Motor neuron (in vitro differentiated cells): ENCODE data around the gene SNCG. TPM values are rescaled to one million over a fixed set of nuclear protein-coding genes. Genes with fewer than 3 reads are reported as not detected.
"Not testable (repeated sequence)": the region's sequence is repeated elsewhere in the genome, so short reads cannot be mapped to it uniquely, and the experiment has no call there.

Experiments
- ATAC-seq, 8 experiments: fragments of 200-7000 bp; cut with Tn5 transposase; replicated peaks in 6 of 8; 2 replicates each; pipeline ENCODE4 v1.8.0; 2021; ENCODE audit warnings: mild to moderate bottlenecking in 8 of 8, moderate library complexity in 8 of 8
- H3K27ac ChIP-seq, 2 donors: fragments of 250-450 bp; sonication (Bioruptor Pico); 2 replicates each; pipeline ENCODE4 v1.9.0; 2021; ENCODE audit warnings: antibody characterized with exemption in 2 of 2, mild to moderate bottlenecking in 2 of 2, moderate library complexity in 1 of 2
- H3K4me1 ChIP-seq, 2 donors: fragments of 250-450 bp; sonication (Bioruptor Pico); replicated peaks in 1 of 2; 2 replicates each; pipeline ENCODE4 v1.6.1; 2021; ENCODE audit warnings: antibody characterized with exemption in 2 of 2, mild to moderate bottlenecking in 2 of 2, moderate library complexity in 1 of 2
- H3K4me3 ChIP-seq, 5 donors: fragments of 250-450 bp; sonication (Bioruptor Pico); 2 replicates each; pipeline ENCODE4 v1.9.0; 2021; ENCODE audit warnings: antibody characterized with exemption in 5 of 5, mild to moderate bottlenecking in 5 of 5, moderate library complexity in 4 of 5
- WGBS, 10 experiments: fragments of 450-650 bp; shearing (Covaris generic); methylation state at CpG; one replicate each; pipeline ENCODE4 v1.0.0; 2022; 5-methylcytosine and 5-hydroxymethylcytosine counted together
- in situ Hi-C, 9 experiments: fragments of 400-800 bp; cut with MboI; loops; one replicate each; pipeline ENCODE4 v1.15.0; 2021; ENCODE audit warnings: low sequenced_read_pairs in 9 of 9, low pct_unique_long_range_greater_than_20kb in 2 of 9; ENCODE audit not compliant: unreplicated experiment in 9 of 9
- total RNA-seq, 8 experiments: library from RNA; unstranded; fragments of 300-600 nt; gene quantifications; 2 replicates each; pipeline versions ENCODE4 v1.2.3 to v1.2.4, GENCODE V29; 2022

SNCG gene
- total RNA-seq, 8 experiments from 2014 or later: 86.6 to 946 (median 637) TPM

DNA sequence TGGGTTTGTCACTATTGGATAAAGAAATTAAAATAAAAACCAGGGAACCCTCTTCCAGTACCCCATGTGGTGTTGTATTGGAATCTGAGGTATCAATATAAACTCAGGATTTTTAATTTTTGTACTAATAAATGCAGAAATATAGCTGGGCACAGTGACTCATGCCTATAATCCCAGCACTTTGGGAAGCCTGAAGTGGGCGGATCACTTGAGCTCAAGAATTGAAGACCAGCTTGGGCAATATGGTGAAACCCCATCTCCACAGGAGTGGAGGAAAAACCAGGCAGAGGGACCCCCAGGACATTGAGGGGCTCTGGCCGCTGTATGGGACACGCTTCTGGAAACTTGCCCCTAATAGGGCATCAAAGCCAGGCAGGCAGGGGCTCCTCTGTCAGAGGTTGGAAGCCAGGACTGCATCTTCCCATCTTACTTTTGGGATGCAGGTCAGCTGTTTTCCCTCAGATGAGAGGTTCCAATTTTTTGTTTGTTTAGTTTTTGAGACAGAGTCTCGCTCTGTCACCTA lies 21.0 kb downstream of the SNCG start:
- in situ Hi-C loops: no loop called here
- Histone ChIP-seq H3K4me3 (no peak overlapping the region), H3K4me1 (no peaks in the 10 kb centered on the region), H3K27ac (no peak overlapping the region)
- ATAC-seq: no peak
- 83 to 100% (median 92%) methylated on average over 1 to 4 of the region's 4 CpGs; no CpG with 5 or more reads in 7 of the 10 experiments for WGBS, 10 experiments

- Histone ChIP-seq H3K27ac (no peak overlapping the region), H3K4me1 (no peaks in the 10 kb centered on the region), H3K4me3 (no peak overlapping the region)
- WGBS, 10 experiments: 8 to 85% (median 60%) methylated on average over 1 to 2 of the region's 3 CpGs; no CpG with 5 or more reads in 5 of the 10 experiments
- in situ Hi-C loops: no loop called here
- peak in 3 of 8 experiments; percentile 39 to 81 (median 67) for ATAC-seq
Observed at GRCh38 chr10:86979977-86980448, 21.6 kb downstream of the SNCG start.

DNA sequence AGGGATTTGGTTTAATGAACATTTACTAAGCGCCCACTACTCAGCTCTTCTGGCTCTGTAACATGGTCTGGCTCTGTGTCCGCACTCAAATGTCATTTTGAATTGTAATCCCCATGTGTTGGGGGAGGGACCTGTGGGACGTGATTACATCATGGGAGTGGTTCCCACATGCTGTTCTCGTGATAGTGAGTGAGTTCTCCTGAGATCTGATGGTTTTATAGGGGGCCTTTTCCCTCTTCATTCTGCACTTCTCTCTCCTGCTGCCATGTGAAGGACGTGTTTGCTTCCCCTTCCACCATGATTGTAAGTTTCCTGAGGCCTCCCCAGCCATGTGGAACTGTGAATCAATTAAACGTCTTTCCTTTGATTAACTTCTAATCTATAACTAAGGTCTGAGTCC lies 22.6 kb downstream of the SNCG start:
- WGBS, 10 experiments: 58 to 92% (median 68%) methylated on average over 2 to 3 of the region's 6 CpGs; no CpG with 5 or more reads in 3 of the 10 experiments
- in situ Hi-C loops, H3K4me1 ChIP-seq, H3K27ac ChIP-seq, H3K4me3 ChIP-seq: not testable (repeated sequence)
- ATAC-seq: peak in 4 of 8 experiments; percentile 17 to 45 (median 26)

DNA sequence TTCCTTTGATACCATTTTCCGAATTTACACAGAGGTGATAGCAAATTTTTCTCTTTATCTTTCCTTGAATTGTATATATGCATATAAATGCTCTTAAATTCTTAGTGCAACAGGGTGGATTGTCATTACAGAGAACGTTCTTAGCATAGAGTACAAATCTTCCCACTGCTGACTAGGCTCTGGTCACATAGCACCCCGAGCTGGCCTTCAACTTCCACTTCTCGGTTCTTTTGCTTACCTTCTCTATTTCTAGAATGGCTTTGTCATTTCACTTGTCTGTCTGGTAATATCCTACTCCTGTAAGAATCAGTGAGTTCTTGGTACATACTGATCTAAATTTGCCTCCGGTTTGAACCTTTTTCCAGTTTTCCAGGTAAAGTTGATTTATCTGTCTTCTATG lies 23.3 kb downstream of the SNCG start:
- WGBS, 10 experiments: 50 to 98% (median 82%) methylated on average over 1 to 5 of the region's 5 CpGs
- in situ Hi-C loops: no loop called here
- ATAC-seq: no peak
- Histone ChIP-seq H3K4me3 (no peak overlapping the region), H3K27ac (no peak overlapping the region), H3K4me1 (no peaks in the 10 kb centered on the region)

GRCh38 chr10:86984498-86984897 lies 26.1 kb downstream of the SNCG start:
- in situ Hi-C loops, H3K4me3 ChIP-seq, H3K4me1 ChIP-seq, H3K27ac ChIP-seq, ATAC-seq: not testable (repeated sequence)
- WGBS, 10 experiments: 67% methylated on average over 1 of the region's 4 CpGs; no CpG with 5 or more reads in 9 of the 10 experiments

DNA sequence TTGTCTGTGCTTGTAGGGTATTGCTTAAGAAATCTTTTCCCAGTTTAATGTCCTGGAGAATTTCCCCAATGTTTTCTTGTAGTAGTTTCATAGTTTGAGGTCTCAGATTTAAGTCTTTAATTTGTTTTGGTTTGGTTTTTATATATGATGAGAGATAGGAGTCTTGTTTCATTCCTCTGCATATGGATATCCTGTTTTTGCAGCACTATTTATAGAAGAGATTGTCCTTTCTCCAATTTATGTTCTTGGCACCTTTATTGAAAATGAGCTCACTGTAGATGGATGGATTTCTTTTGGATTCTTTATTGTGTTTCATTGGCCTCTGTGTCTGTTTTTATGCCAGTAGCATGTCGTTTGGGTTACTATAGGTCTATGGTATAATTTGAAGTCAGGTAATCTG lies 30.1 kb downstream of the SNCG start:
- 0 to 100% (median 52%) methylated on average over 1 of the region's 1 CpG; no CpG with 5 or more reads in 4 of the 10 experiments for WGBS, 10 experiments
- Histone ChIP-seq H3K27ac (no peak overlapping the region), H3K4me3 (no peak overlapping the region), H3K4me1 (no peaks in the 10 kb centered on the region)
- in situ Hi-C loops: no loop called here
- ATAC-seq: no peak

- ATAC-seq, H3K4me3 ChIP-seq, H3K4me1 ChIP-seq, H3K27ac ChIP-seq, in situ Hi-C loops: not testable (repeated sequence)
- 17 to 95% (median 81%) methylated on average over 1 to 6 of the region's 12 CpGs; no CpG with 5 or more reads in 4 of the 10 experiments for WGBS, 10 experiments
Observed at GRCh38 chr10:86991362-86991761, 33.0 kb downstream of the SNCG start.

GRCh38 chr10:86992456-86992855 lies 34.1 kb downstream of the SNCG start:
- Histone ChIP-seq H3K4me1 (no peaks in the 10 kb centered on the region), H3K27ac (no peak overlapping the region), H3K4me3 (no peak overlapping the region)
- no peak for ATAC-seq
- in situ Hi-C loops: no loop called here

DNA sequence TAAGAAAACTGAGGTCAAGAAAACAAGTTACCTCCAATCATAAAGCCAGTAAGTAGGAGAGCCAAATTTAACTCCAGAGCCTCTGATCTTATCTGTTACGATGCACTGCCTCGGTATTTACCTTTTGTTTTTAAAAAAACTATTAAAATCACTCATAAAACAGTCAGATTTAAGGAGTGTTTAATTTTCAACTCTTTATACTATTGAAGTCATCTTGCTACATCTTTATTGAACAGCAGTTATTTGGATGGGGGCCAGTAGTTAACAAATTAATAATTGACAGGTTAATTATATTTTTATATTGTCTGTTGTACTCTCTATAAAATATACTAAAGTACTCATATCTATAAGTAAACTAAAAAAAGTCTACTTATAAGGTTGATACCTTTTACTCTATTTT lies 34.5 kb downstream of the SNCG start:
- Histone ChIP-seq H3K4me3 (no peak overlapping the region), H3K4me1 (no peaks in the 10 kb centered on the region), H3K27ac (no peak overlapping the region)
- 80 to 100% (median 92%) methylated on average over 1 to 2 of the region's 2 CpGs; no CpG with 5 or more reads in 2 of the 10 experiments for whole genome bisulfite sequencing, 10 experiments
- in situ Hi-C loops: no loop called here
- no peak for ATAC-seq

DNA sequence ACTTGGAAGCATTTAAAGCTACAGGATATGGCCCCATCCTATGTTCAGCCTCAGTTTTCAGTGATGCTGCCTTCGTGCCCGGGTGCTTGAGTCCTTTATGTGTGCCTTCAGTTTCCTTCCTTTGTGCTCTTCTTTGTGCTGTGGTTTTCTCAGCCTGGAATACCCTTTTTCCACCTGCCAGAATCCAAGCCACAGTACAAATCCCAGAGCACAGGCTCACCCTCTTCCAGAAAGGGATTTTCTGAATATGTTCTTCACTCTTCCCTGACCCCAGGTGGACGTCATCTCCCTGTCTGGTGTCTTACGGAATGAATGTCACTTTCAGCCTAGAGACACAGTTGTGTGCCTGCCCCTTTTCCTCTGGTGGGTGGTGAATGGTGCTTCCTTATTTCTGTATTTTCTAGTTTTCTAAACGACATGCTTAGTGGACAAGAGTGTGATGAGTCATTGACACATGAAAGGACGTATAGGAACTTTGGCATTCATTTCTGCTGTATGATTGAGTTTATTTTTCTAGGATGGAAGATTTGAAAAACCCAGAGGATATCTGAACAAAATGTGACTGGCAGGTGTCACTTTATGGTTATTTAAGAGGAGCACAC lies 41.5 kb downstream of the SNCG start:
- ATAC-seq, in situ Hi-C loops, H3K27ac ChIP-seq, H3K4me3 ChIP-seq, H3K4me1 ChIP-seq: not testable (repeated sequence)
- WGBS, 10 experiments: 38 to 100% (median 71%) methylated on average over 1 to 4 of the region's 6 CpGs; no CpG with 5 or more reads in 3 of the 10 experiments

DNA sequence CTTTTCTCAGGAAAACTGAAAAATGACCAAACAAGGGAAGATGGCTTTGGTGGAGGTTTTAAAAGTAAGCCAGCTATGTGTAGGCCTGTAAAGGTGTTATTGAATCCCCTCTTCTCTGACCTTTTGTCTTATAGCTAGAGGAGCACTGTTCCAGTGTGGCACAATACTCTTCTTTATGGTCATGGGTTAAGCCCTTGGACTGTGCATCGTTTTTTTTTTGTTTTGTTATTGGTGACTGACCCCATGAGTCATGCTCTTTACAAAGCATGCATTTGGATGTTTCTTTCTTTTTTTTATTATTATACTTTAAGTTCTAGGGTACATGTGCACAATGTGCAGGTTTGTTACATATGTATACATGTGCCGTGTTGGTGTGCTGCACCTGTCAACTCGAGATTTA lies 42.1 kb downstream of the SNCG start:
- Histone ChIP-seq H3K4me1 (no peaks in the 10 kb centered on the region), H3K4me3 (no peak overlapping the region), H3K27ac (no peak overlapping the region)
- 36 to 90% (median 60%) methylated on average over 1 to 3 of the region's 3 CpGs; no CpG with 5 or more reads in 2 of the 10 experiments for WGBS, 10 experiments
- in situ Hi-C loops: no loop called here
- peak in 6 of 8 experiments; percentile 16 to 55 (median 33) for ATAC-seq

- ATAC-seq, in situ Hi-C loops: not testable (repeated sequence)
- WGBS, 10 experiments: no CpG with 5 or more reads among the region's 1 CpG
Observed at GRCh38 chr10:87007124-87007523, 48.7 kb downstream of the SNCG start.

GRCh38 chr10:87007674-87008073 lies 49.3 kb downstream of the SNCG start:
- H3K4me1 ChIP-seq, in situ Hi-C loops, ATAC-seq, H3K27ac ChIP-seq, H3K4me3 ChIP-seq: not testable (repeated sequence)
- WGBS, 10 experiments: 90% methylated on average over 2 of the region's 6 CpGs; no CpG with 5 or more reads in 9 of the 10 experiments

More at GRCh38 chr10:87007124-87007523, 48.7 kb downstream of the SNCG start:
- H3K4me3 ChIP-seq, H3K4me1 ChIP-seq, H3K27ac ChIP-seq: not testable (repeated sequence)

DNA sequence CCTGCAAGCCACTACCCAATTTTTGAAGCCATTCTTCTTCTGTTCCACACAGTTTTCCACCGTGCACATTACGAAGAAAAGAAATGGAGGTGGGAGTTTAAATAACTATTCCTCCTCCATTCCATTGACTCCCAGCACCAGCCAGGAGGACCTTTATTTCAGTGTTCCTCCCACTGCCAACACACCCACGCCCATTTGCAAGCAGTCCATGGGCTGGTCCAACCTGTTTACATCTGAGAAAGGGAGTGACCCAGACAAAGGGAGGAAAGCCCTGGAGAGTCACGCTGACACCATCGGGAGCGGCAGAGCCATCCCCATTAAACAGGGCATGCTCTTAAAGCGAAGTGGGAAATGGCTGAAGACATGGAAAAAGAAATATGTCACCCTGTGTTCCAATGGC lies 49.9 kb downstream of the SNCG start:
- H3K4me1 ChIP-seq, H3K4me3 ChIP-seq, in situ Hi-C loops, H3K27ac ChIP-seq, ATAC-seq: not testable (repeated sequence)
- 78 to 100% (median 92%) methylated on average over 1 to 6 of the region's 7 CpGs; no CpG with 5 or more reads in 3 of the 10 experiments for WGBS, 10 experiments
